GM12878 (cell line): Measurements from ENCODE around the gene AGBL4.

Source experiments
- BACH1 ChIP-seq: fragments of 450-650 bp; IDR thresholded peaks from 2 replicates; pipeline ENCODE4 v1.6.1; 2017; ENCODE audit warnings: mild to moderate bottlenecking, borderline replicate concordance
- CBFB ChIP-seq: IDR thresholded peaks from 2 replicates; pipeline ENCODE4 v1.6.1; 2016; ENCODE audit warnings: antibody characterized with exemption, low read depth
- EP300 ChIP-seq, 2 experiments: fragments of 150-350 bp in 1 of 2; IDR thresholded peaks; 2 replicates each; pipeline ENCODE4 v1.6.1; 2011 to 2012; ENCODE audit warnings: low read depth in 2 of 2, low read length in 2 of 2, borderline replicate concordance in 1 of 2, improper control_type of control experiment in 1 of 2, inconsistent platforms in 1 of 2; ENCODE audit not compliant: control insufficient read depth in 1 of 2
- ESRRA ChIP-seq: IDR thresholded peaks from 2 replicates; pipeline ENCODE4 v1.6.1; 2012; ENCODE audit warnings: mild to moderate bottlenecking, low read length, improper control_type of control experiment
- EZH2 ChIP-seq: IDR thresholded peaks from 2 replicates; pipeline ENCODE4 v1.6.1; 2012; ENCODE audit warnings: low read depth, mild to moderate bottlenecking, control low read depth, inconsistent platforms, low read length, borderline replicate concordance; ENCODE audit not compliant: control insufficient read depth
- POLR2A ChIP-seq: IDR thresholded peaks from 2 replicates; pipeline ENCODE4 v1.6.1; 2011; ENCODE audit warnings: low read depth, mild to moderate bottlenecking, low read length
- SP1 ChIP-seq: IDR thresholded peaks from one replicate; pipeline ENCODE4 v1.6.1; 2011; ENCODE audit warnings: low read depth, low read length
- TF ChIP-seq, protein P1 (sequence below), 3 experiments: IDR thresholded peaks in 2 of 3; conservative IDR thresholded peaks in 1 of 3; 2 replicates each; pipeline ENCODE4 v1.5.1; 2011; ENCODE audit warnings: low read depth in 3 of 3, low read length in 3 of 3, mild to moderate bottlenecking in 3 of 3, control low read depth in 2 of 3, moderate library complexity in 2 of 3, inconsistent platforms in 1 of 3, mixed read lengths in 1 of 3; ENCODE audit not compliant: control insufficient read depth in 2 of 3, insufficient read depth in 1 of 3; ENCODE audit errors: extremely low read depth in 1 of 3
- TF ChIP-seq, protein P2 (sequence below): fragments of 150-350 bp; IDR thresholded peaks from 2 replicates; pipeline ENCODE4 v1.6.1; 2016; ENCODE audit warnings: low read depth, low read length

DNA sequence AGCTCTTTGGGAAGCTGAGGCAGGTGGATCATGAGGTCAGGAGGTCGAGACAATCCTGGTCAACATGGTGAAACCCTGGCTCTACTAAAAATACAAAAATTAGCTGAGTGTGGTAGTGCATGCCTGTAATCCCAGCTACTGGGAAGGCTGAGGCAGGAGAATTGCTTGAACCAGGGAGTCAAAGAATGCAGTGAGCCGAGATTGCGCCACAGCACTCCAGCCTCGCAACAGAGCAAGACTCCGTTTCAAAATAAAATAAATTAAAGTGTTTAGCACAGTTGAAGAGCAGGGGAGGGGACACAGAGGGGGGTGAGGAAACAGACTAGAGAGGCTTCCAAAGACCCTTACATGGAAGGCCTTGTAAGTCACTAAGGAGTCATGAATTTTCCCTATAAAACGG is 1420.5 kb downstream of the AGBL4 start:
- TF ChIP-seq BACH1: no peak
- no peak for TF ChIP-seq SP1
- no peak for TF ChIP-seq EZH2
- no peak for TF ChIP-seq EP300 (IDR thresholded peaks at IDR 0.05; ENCODE audit: borderline replicate concordance in 1 of 2, control insufficient read depth in 1 of 2, low read depth in 2 of 2, low read length in 2 of 2)
- no peak for TF ChIP-seq POLR2A
- no peak for TF ChIP-seq CBFB
- TF ChIP-seq, protein P1, sequence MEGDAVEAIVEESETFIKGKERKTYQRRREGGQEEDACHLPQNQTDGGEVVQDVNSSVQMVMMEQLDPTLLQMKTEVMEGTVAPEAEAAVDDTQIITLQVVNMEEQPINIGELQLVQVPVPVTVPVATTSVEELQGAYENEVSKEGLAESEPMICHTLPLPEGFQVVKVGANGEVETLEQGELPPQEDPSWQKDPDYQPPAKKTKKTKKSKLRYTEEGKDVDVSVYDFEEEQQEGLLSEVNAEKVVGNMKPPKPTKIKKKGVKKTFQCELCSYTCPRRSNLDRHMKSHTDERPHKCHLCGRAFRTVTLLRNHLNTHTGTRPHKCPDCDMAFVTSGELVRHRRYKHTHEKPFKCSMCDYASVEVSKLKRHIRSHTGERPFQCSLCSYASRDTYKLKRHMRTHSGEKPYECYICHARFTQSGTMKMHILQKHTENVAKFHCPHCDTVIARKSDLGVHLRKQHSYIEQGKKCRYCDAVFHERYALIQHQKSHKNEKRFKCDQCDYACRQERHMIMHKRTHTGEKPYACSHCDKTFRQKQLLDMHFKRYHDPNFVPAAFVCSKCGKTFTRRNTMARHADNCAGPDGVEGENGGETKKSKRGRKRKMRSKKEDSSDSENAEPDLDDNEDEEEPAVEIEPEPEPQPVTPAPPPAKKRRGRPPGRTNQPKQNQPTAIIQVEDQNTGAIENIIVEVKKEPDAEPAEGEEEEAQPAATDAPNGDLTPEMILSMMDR (IDR thresholded peaks at IDR 0.05 in 2 of 3, conservative IDR thresholded peaks at IDR 0.05 in 1 of 3; ENCODE audit: control insufficient read depth in 2 of 3, extremely low read depth in 1 of 3, insufficient read depth in 1 of 3, low read depth in 3 of 3, low read length in 3 of 3): no peak
- TF ChIP-seq, protein P2, sequence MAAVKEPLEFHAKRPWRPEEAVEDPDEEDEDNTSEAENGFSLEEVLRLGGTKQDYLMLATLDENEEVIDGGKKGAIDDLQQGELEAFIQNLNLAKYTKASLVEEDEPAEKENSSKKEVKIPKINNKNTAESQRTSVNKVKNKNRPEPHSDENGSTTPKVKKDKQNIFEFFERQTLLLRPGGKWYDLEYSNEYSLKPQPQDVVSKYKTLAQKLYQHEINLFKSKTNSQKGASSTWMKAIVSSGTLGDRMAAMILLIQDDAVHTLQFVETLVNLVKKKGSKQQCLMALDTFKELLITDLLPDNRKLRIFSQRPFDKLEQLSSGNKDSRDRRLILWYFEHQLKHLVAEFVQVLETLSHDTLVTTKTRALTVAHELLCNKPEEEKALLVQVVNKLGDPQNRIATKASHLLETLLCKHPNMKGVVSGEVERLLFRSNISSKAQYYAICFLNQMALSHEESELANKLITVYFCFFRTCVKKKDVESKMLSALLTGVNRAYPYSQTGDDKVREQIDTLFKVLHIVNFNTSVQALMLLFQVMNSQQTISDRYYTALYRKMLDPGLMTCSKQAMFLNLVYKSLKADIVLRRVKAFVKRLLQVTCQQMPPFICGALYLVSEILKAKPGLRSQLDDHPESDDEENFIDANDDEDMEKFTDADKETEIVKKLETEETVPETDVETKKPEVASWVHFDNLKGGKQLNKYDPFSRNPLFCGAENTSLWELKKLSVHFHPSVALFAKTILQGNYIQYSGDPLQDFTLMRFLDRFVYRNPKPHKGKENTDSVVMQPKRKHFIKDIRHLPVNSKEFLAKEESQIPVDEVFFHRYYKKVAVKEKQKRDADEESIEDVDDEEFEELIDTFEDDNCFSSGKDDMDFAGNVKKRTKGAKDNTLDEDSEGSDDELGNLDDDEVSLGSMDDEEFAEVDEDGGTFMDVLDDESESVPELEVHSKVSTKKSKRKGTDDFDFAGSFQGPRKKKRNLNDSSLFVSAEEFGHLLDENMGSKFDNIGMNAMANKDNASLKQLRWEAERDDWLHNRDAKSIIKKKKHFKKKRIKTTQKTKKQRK: no peak
- no peak for TF ChIP-seq ESRRA
